Subcutaneous adipose tissue (tissue), 4 donors: ENCODE measurements around the gene TSPAN15. TPM values are rescaled to one million over a fixed set of nuclear protein-coding genes. Genes with fewer than 3 reads are reported as not detected.

ENCODE experiments used
- total RNA-seq, 4 donors: library from RNA; depleted of rRNA; stranded (reverse); fragments of >200 nt; gene quantifications; one replicate each; pipeline ENCODE4 v1.1.0, GENCODE V29; 2016
- TF ChIP-seq, protein P1 (sequence below): fragments of 450-650 bp; IDR thresholded peaks from one replicate; pipeline ENCODE4 v1.5.1; 2016; ENCODE audit warnings: low read depth, mild to moderate bottlenecking, control low read depth, antibody characterized with exemption, moderate library complexity

Gene TSPAN15
- total RNA-seq, 4 donors from 2014 or later: 60.6 to 140 (median 103) TPM

GRCh38 chr10:69475433-69475830 lies 24.2 kb downstream of the TSPAN15 start:
- TF ChIP-seq, protein P1, sequence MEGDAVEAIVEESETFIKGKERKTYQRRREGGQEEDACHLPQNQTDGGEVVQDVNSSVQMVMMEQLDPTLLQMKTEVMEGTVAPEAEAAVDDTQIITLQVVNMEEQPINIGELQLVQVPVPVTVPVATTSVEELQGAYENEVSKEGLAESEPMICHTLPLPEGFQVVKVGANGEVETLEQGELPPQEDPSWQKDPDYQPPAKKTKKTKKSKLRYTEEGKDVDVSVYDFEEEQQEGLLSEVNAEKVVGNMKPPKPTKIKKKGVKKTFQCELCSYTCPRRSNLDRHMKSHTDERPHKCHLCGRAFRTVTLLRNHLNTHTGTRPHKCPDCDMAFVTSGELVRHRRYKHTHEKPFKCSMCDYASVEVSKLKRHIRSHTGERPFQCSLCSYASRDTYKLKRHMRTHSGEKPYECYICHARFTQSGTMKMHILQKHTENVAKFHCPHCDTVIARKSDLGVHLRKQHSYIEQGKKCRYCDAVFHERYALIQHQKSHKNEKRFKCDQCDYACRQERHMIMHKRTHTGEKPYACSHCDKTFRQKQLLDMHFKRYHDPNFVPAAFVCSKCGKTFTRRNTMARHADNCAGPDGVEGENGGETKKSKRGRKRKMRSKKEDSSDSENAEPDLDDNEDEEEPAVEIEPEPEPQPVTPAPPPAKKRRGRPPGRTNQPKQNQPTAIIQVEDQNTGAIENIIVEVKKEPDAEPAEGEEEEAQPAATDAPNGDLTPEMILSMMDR: no peak

GRCh38 chr10:69477968-69478597 lies 26.8 kb downstream of the TSPAN15 start:
- TF ChIP-seq, protein P1: no peak

- TF ChIP-seq, protein P1: no peak
Measured at GRCh38 chr10:69479240-69480067, 28.2 kb downstream of the TSPAN15 start.

- TF ChIP-seq, protein P1: no peak
Measured at GRCh38 chr10:69480068-69480412, 28.8 kb downstream of the TSPAN15 start.

DNA sequence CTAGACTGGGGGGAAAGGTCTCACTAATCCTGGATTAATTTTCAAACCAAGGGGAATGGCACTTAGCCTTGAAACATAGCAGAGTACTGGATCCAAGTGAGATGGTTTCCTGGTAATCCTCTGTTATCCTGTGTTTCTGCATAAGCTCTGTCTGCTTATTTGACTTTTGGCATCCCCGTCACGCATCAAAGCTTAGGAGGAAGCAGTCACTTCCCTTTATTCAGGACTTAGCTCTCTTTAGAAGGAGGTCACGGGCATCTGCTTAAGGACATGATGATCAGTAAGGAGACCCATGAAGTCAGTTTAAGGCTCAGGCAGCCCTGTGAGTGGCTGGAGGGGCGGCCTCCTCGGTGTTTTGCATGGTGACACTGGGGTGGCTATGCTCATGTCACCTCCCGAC lies 30.0 kb downstream of the TSPAN15 start:
- TF ChIP-seq, protein P1: no peak

- TF ChIP-seq, protein P1: no peak
Measured at GRCh38 chr10:69481811-69482524, 30.7 kb downstream of the TSPAN15 start.

DNA sequence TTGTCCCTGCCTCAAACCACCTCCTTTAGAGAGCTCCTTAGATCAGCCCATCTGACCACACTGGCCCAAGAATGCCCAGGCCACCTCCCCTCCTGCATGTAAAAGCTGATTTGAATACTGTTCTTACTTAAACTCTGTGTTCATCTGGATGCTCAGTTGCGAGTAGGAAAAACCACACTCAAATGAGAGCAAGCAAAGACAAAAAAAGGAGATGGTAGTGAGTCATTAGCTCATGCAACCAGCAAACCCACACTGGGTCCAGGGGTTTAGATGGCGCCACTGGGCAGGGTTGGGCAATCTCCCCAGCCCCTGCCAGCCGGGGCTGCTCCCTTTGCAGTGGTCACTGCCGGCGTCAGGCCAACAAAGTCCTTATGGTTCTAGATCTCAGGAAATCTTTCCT lies 32.7 kb downstream of the TSPAN15 start:
- TF ChIP-seq, protein P1: no peak
